Neural cell (in vitro differentiated cells): Measurements from ENCODE around the gene TMEM125.

Experiments used
- EP300 ChIP-seq: fragments of 450-650 bp; conservative IDR thresholded peaks from 2 replicates; pipeline ENCODE4 v1.6.1; 2014; ENCODE audit warnings: antibody characterized with exemption, mild to moderate bottlenecking, moderate library complexity; ENCODE audit not compliant: poor library complexity, severe bottlenecking
- EZH2 ChIP-seq: fragments of 200-600, 300-800 bp; shearing (Covaris generic), sonication (generic); IDR thresholded peaks from 2 replicates; pipeline ENCODE4 v1.6.1; 2014; ENCODE audit warnings: antibody characterized with exemption, low read length, borderline replicate concordance, mild to moderate bottlenecking; ENCODE audit not compliant: insufficient read depth, poor library complexity, severe bottlenecking
- MXI1 ChIP-seq: fragments of 450-650 bp; conservative IDR thresholded peaks from 2 replicates; pipeline ENCODE4 v1.6.1; 2014; ENCODE audit warnings: antibody characterized with exemption, mild to moderate bottlenecking; ENCODE audit not compliant: poor library complexity, severe bottlenecking
- POLR2AphosphoS5 ChIP-seq: IDR thresholded peaks from 2 replicates; pipeline ENCODE4 v1.6.1; 2012
- SMC3 ChIP-seq: fragments of 450-650 bp; conservative IDR thresholded peaks from 2 replicates; pipeline ENCODE4 v1.6.1; 2014; ENCODE audit warnings: antibody characterized with exemption, mild to moderate bottlenecking, moderate library complexity; ENCODE audit not compliant: poor library complexity
- TF ChIP-seq, protein P1 (sequence below): fragments of 450-650 bp; IDR thresholded peaks from 2 replicates; pipeline ENCODE4 v1.5.1; 2014; ENCODE audit warnings: antibody characterized with exemption, mild to moderate bottlenecking, moderate library complexity; ENCODE audit not compliant: poor library complexity, severe bottlenecking

DNA sequence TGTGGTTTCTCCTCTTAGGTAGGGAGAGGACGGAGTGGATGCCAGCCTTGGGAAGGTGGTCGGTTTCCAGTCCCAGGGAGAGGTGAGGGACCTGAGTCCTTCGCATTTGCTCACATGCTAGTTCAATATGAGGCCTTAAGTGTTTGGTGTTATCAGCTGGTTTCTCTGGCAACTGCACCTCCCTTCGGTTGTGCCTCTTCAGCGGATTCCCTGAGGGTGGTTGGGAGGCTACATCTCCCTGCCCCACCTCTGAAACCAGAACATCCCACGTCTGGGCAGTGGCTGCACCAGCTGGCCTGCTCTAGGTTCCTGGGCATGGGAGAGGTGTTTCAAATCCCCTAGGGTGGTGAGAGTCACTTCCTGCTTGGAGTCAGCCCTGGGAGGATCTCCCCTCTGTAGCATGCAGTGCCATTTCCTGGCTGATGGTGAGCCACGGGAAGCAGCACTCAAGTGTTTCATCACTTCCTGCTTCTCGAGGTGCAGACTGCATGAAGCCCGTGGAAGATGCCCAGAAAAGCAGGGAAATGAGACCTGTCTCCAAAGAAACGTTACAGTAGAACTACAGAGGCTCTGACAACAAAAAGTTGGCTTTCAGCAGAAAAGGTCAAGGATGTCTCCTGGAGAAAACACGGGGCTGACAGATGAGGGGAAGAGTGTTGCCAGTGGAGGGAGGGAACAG is 4.5 kb downstream of the TMEM125 start:
- TF ChIP-seq, protein P1, sequence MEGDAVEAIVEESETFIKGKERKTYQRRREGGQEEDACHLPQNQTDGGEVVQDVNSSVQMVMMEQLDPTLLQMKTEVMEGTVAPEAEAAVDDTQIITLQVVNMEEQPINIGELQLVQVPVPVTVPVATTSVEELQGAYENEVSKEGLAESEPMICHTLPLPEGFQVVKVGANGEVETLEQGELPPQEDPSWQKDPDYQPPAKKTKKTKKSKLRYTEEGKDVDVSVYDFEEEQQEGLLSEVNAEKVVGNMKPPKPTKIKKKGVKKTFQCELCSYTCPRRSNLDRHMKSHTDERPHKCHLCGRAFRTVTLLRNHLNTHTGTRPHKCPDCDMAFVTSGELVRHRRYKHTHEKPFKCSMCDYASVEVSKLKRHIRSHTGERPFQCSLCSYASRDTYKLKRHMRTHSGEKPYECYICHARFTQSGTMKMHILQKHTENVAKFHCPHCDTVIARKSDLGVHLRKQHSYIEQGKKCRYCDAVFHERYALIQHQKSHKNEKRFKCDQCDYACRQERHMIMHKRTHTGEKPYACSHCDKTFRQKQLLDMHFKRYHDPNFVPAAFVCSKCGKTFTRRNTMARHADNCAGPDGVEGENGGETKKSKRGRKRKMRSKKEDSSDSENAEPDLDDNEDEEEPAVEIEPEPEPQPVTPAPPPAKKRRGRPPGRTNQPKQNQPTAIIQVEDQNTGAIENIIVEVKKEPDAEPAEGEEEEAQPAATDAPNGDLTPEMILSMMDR: no peak
- TF ChIP-seq SMC3 (no peak), EP300 (no peak), POLR2AphosphoS5 (no peak), EZH2 (no peak), MXI1 (no peak)
